ENCODE results near the gene GOLGA1. TPM values are rescaled to one million over a fixed set of nuclear protein-coding genes. Genes with fewer than 3 reads are reported as not detected.

The GOLGA1 gene
- total RNA-seq, 4 donors from 2014 or later = 23.5 to 44.4 (median 28.4) TPM

- H3K4me1 ChIP-seq = no peaks in the 10 kb centered on the region
- no peak overlapping the region for H3K4me3 ChIP-seq
- H3K27me3 ChIP-seq = no peaks in the 10 kb centered on the region
- H3K9me3 ChIP-seq = no peaks in the 10 kb centered on the region
- H3K27ac ChIP-seq = no peak overlapping the region
- DNase-seq (ENCODE audit: low spot score in 2 of 2) = no peak
- no peak for TF ChIP-seq EP300 (IDR thresholded peaks at IDR 0.05)
- H3K36me3 ChIP-seq = peaks cover 0 to 86% (median 20%) of the 10 kb centered on the region in 3 donors
- WGBS, 2 donors = 94 to 97% methylated on average over 5 of the region's 5 CpGs
Measured at GRCh38 chr9:124914753-124915405, 26.0 kb downstream of the GOLGA1 start.

- TF ChIP-seq CTCF (IDR thresholded peaks at IDR 0.05) = no peak
- 97 to 98% methylated on average over 2 of the region's 2 CpGs for WGBS, 2 donors
- Histone ChIP-seq H3K4me1 (no peaks in the 10 kb centered on the region), H3K36me3 (peaks cover 0 to 86% (median 10%) of the 10 kb centered on the region in 3 donors), H3K9me3 (no peaks in the 10 kb centered on the region), H3K27ac (no peak overlapping the region), H3K27me3 (no peaks in the 10 kb centered on the region), H3K4me3 (no peak overlapping the region)
- no peak for DNase-seq (ENCODE audit: low spot score in 2 of 2)
Measured at GRCh38 chr9:124913378-124913777, 27.5 kb downstream of the GOLGA1 start.

DNA sequence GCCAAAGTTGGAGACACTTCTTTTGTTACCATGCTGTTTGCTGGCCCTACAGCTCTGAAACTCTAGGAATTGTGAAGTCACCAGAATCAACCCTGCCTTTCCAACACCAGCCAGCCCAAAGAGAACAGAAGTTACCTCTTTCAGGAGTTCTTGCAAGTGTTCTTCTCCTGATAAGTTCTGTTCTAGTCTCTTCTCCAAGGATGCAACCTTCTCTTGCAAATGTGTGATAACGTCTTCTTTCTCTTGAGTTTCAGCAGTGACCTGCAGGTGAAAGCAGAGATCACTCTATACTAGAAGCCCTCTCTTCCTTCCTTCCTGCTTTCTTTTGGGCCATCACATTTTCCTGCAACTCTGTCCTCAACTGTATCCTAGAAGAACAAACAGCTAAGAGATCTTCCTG, 29.1 kb downstream of the GOLGA1 start:
- DNase-seq (ENCODE audit: low spot score in 2 of 2) = no peak
- no peaks in the 10 kb centered on the region for H3K27me3 ChIP-seq
- TF ChIP-seq CTCF (IDR thresholded peaks at IDR 0.05) (no peak), EP300 (IDR thresholded peaks at IDR 0.05) (no peak), POLR2A (IDR thresholded peaks at IDR 0.05) (no peak)
- H3K36me3 ChIP-seq = peaks cover 0 to 90% (median 10%) of the 10 kb centered on the region in 3 donors
- H3K4me3 ChIP-seq = no peak overlapping the region
- no peaks in the 10 kb centered on the region for H3K4me1 ChIP-seq
- 91 to 94% methylated on average over 1 of the region's 1 CpG for WGBS, 2 donors
- no peaks in the 10 kb centered on the region for H3K9me3 ChIP-seq
- H3K27ac ChIP-seq = no peak overlapping the region

DNA sequence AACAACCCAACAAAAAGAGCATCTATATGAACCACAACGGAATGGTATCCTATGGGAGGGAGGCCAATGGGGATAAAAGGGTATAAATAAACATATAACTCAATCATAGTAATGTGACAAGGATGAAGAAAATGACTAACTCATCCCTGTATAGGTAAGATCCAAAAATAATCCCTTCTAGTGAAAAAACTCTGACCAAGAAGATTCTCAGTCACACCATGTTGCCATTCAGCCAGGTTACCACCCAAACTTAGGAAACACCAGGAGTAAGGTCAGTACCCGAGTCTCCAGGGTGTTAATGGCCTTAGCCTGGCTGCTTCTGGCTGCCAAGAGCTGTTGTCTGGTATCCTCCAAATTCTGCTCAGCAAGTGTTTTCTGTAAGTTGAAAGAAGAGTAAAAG, 32.8 kb downstream of the GOLGA1 start:
- 84 to 86% methylated on average over 2 of the region's 2 CpGs for WGBS, 2 donors
- Histone ChIP-seq H3K4me3 (no peak overlapping the region), H3K4me1 (no peaks in the 10 kb centered on the region), H3K36me3 (peaks cover 0 to 98% (median 14%) of the 10 kb centered on the region in 3 donors), H3K27ac (no peak overlapping the region), H3K27me3 (no peaks in the 10 kb centered on the region), H3K9me3 (no peaks in the 10 kb centered on the region)
- DNase-seq (ENCODE audit: low spot score in 2 of 2) = no peak
- no peak for TF ChIP-seq POLR2A (IDR thresholded peaks at IDR 0.05)
- TF ChIP-seq CTCF (IDR thresholded peaks at IDR 0.05) = no peak
- no peak for TF ChIP-seq EP300 (IDR thresholded peaks at IDR 0.05)

DNA sequence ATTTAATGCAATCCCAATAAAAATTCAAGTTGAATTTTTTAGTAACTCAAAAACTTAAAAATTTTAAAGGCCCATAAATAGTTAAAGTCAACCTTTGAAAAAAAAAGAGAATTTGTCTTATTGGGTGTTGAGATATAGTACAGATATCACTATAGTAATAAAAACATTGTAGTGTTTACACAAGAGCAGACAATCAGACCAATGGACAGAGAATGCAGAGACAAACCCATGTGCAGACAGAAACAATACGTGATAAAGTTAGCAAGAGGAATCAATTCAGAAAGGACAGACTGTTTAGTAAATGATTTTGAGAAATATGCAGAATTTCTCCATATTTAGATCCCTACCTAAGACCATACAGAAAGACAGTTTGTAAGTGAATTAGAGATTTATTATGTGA, 33.9 kb downstream of the GOLGA1 start:
- H3K9me3 ChIP-seq = no peaks in the 10 kb centered on the region
- no peak for TF ChIP-seq CTCF (IDR thresholded peaks at IDR 0.05)
- no peak for TF ChIP-seq POLR2A (IDR thresholded peaks at IDR 0.05)
- no peak for TF ChIP-seq EP300 (IDR thresholded peaks at IDR 0.05)
- H3K27me3 ChIP-seq = no peaks in the 10 kb centered on the region
- H3K4me1 ChIP-seq = no peaks in the 10 kb centered on the region
- H3K27ac ChIP-seq = no peak overlapping the region
- WGBS, 2 donors = 67 to 72% methylated on average over 1 of the region's 1 CpG
- H3K36me3 ChIP-seq = peaks cover 0 to 96% (median 9%) of the 10 kb centered on the region in 3 donors
- H3K4me3 ChIP-seq = no peak overlapping the region
- no peak for DNase-seq (ENCODE audit: low spot score in 2 of 2)
